Activated CD4-positive, alpha-beta memory T cell treated with anti-CD3 and anti-CD28 coated beads for 36 hours (primary cell): ENCODE results near the gene SLC10A7. TPM values are rescaled to one million over a fixed set of nuclear protein-coding genes. Genes with fewer than 3 reads are reported as not detected.

Source experiments
- CTCF ChIA-PET: fragments of 350-600 bp; sonication (Branson Sonifier 250); formaldehyde crosslinking; loops from one replicate; lab custom pipeline; 2021; ENCODE audit warnings: antibody characterized with exemption, inconsistent platforms; lab: Charles Lee
- POLR2A ChIA-PET: fragments of 350-600 bp; sonication (Branson Sonifier 250); formaldehyde crosslinking; loops from one replicate; lab custom pipeline; 2021; ENCODE audit warnings: antibody characterized with exemption; lab: Charles Lee
- DNase-seq: peaks from one replicate; pipeline ENCODE4 v3.0.0-alpha.2; 2020
- H3K27ac Mint-ChIP-seq: one replicate; pipeline ENCODE4 v1.8.0; 2021; ENCODE audit warnings: mixed read lengths
- H3K27me3 Mint-ChIP-seq: one replicate; pipeline ENCODE4 v1.8.0; 2021; ENCODE audit warnings: mixed read lengths
- H3K36me3 Mint-ChIP-seq: one replicate; pipeline ENCODE4 v1.8.0; 2021; ENCODE audit warnings: mixed read lengths
- H3K4me1 Mint-ChIP-seq: one replicate; pipeline ENCODE4 v1.8.0; 2021; ENCODE audit warnings: low read depth, mixed read lengths
- H3K4me3 Mint-ChIP-seq: one replicate; pipeline ENCODE4 v1.8.0; 2021; ENCODE audit warnings: mild to moderate bottlenecking, mixed read lengths
- H3K9me3 Mint-ChIP-seq: one replicate; pipeline ENCODE4 v1.8.0; 2021; ENCODE audit warnings: mixed read lengths
- intact Hi-C: fragments of 100-400 bp; cut with micrococcal nuclease; formaldehyde crosslinking; loops from one replicate; pipeline ENCODE4 v1.15.1; 2023
- total RNA-seq, 2 experiments: library from RNA; stranded (reverse); gene quantifications; one replicate each; pipeline ENCODE4 v1.2.3, GENCODE V29; 2021

SLC10A7 gene
- total RNA-seq, 2 experiments from 2014 or later: 10.9 to 14.7 TPM

GRCh38 chr4:146343199-146343598, 178.5 kb downstream of the SLC10A7 start:
- intact Hi-C loops: loop anchor here (2.0 to 10.0 kb wide), 4 partner anchors 112 to 1249 kb away; partner anchors contain the start of gene SLC10A7
- Mint-ChIP-seq H3K36me3 (no peaks in the 10 kb centered on the region), H3K4me1 (peaks cover 3% of the 10 kb centered on the region), H3K27ac (no peak overlapping the region), H3K4me3 (no peak overlapping the region), H3K27me3 (no peaks in the 10 kb centered on the region), H3K9me3 (no peaks in the 10 kb centered on the region)
- no peak for DNase-seq
- ChIA-PET POLR2A (no interaction called here), CTCF (interaction anchor here (0.6 to 6.2 kb wide), 9 partner anchors 13 to 1143 kb away, joined by 3 to 32 read pairs (median 4); no protein-coding TSS in a partner anchor)

GRCh38 chr4:146342600-146343192, 179.0 kb downstream of the SLC10A7 start:
- no peaks in the 10 kb centered on the region for H3K27me3 Mint-ChIP-seq
- peaks cover 3% of the 10 kb centered on the region for H3K4me1 Mint-ChIP-seq
- intact Hi-C loops: loop anchor here (1.0 to 10.0 kb wide), 5 partner anchors 112 to 1250 kb away; partner anchors contain the start of gene SLC10A7
- POLR2A ChIA-PET: no interaction called here
- no peak overlapping the region for H3K4me3 Mint-ChIP-seq
- no peak overlapping the region for H3K27ac Mint-ChIP-seq
- CTCF ChIA-PET: interaction anchor here (0.6 to 6.2 kb wide), 8 partner anchors 14 to 1144 kb away, joined by 3 to 32 read pairs (median 4); no protein-coding TSS in a partner anchor
- no peaks in the 10 kb centered on the region for H3K36me3 Mint-ChIP-seq
- peak; percentile 27 for DNase-seq
- H3K9me3 Mint-ChIP-seq: no peaks in the 10 kb centered on the region

GRCh38 chr4:146340798-146341197, 180.9 kb downstream of the SLC10A7 start:
- Mint-ChIP-seq H3K4me3 (no peak overlapping the region), H3K9me3 (no peaks in the 10 kb centered on the region), H3K36me3 (no peaks in the 10 kb centered on the region), H3K27me3 (no peaks in the 10 kb centered on the region), H3K4me1 (no peaks in the 10 kb centered on the region), H3K27ac (no peak overlapping the region)
- DNase-seq: no peak
- ChIA-PET POLR2A (no interaction called here), CTCF (interaction anchor here (1.2 to 6.2 kb wide), 3 partner anchors 559 to 756 kb away, joined by 5 to 32 read pairs (median 8); no protein-coding TSS in a partner anchor)
- intact Hi-C loops: loop anchor here (1.0 to 10.0 kb wide), 4 partner anchors 114 to 1252 kb away; no protein-coding TSS in a partner anchor

- CTCF ChIA-PET: interaction anchor here (1.5 kb wide), 1 partner anchor 759 kb away, joined by 6 read pairs; no protein-coding TSS in a partner anchor
- POLR2A ChIA-PET: interaction anchor here (0.5 kb wide), 1 partner anchor 1218 kb away, joined by 4 read pairs; no protein-coding TSS in a partner anchor
- Mint-ChIP-seq H3K9me3 (no peaks in the 10 kb centered on the region), H3K4me1 (no peaks in the 10 kb centered on the region), H3K27me3 (no peaks in the 10 kb centered on the region), H3K4me3 (no peak overlapping the region), H3K36me3 (no peaks in the 10 kb centered on the region), H3K27ac (no peak overlapping the region)
- intact Hi-C loops: no loop called here
- no peak for DNase-seq
Observed at GRCh38 chr4:146338512-146338911, 183.2 kb downstream of the SLC10A7 start.

GRCh38 chr4:146336410-146336807, 185.3 kb downstream of the SLC10A7 start:
- Mint-ChIP-seq H3K36me3 (no peaks in the 10 kb centered on the region), H3K4me3 (no peak overlapping the region), H3K4me1 (no peaks in the 10 kb centered on the region), H3K27ac (no peak overlapping the region), H3K27me3 (no peaks in the 10 kb centered on the region), H3K9me3 (no peaks in the 10 kb centered on the region)
- ChIA-PET CTCF (no interaction called here), POLR2A (no interaction called here)
- no peak for DNase-seq
- intact Hi-C loops: no loop called here

GRCh38 chr4:146335763-146336409, 185.9 kb downstream of the SLC10A7 start:
- no peaks in the 10 kb centered on the region for H3K4me1 Mint-ChIP-seq
- intact Hi-C loops: no loop called here
- H3K27ac Mint-ChIP-seq: no peak overlapping the region
- ChIA-PET CTCF (interaction anchor here (1.0 kb wide), 1 partner anchor 761 kb away, joined by 4 read pairs; no protein-coding TSS in a partner anchor), POLR2A (no interaction called here)
- H3K9me3 Mint-ChIP-seq: no peaks in the 10 kb centered on the region
- H3K36me3 Mint-ChIP-seq: no peaks in the 10 kb centered on the region
- H3K27me3 Mint-ChIP-seq: no peaks in the 10 kb centered on the region
- DNase-seq: no peak
- H3K4me3 Mint-ChIP-seq: no peak overlapping the region

- no peaks in the 10 kb centered on the region for H3K27me3 Mint-ChIP-seq
- no peaks in the 10 kb centered on the region for H3K4me1 Mint-ChIP-seq
- no peaks in the 10 kb centered on the region for H3K9me3 Mint-ChIP-seq
- DNase-seq: no peak
- H3K27ac Mint-ChIP-seq: no peak overlapping the region
- H3K4me3 Mint-ChIP-seq: no peak overlapping the region
- H3K36me3 Mint-ChIP-seq: no peaks in the 10 kb centered on the region
- intact Hi-C loops: no loop called here
- POLR2A ChIA-PET: no interaction called here
- CTCF ChIA-PET: interaction anchor here (1.0 kb wide), 1 partner anchor 762 kb away, joined by 4 read pairs; no protein-coding TSS in a partner anchor
Observed at GRCh38 chr4:146334862-146335449, 186.8 kb downstream of the SLC10A7 start.

GRCh38 chr4:146333895-146334262, 187.9 kb downstream of the SLC10A7 start:
- DNase-seq: no peak
- Mint-ChIP-seq H3K4me1 (no peaks in the 10 kb centered on the region), H3K9me3 (no peaks in the 10 kb centered on the region), H3K4me3 (no peak overlapping the region), H3K27ac (no peak overlapping the region), H3K36me3 (no peaks in the 10 kb centered on the region), H3K27me3 (no peaks in the 10 kb centered on the region)
- POLR2A ChIA-PET: no interaction called here
- CTCF ChIA-PET: interaction anchor here (1.4 kb wide), 1 partner anchor 763 kb away, joined by 4 read pairs; no protein-coding TSS in a partner anchor
- intact Hi-C loops: loop anchor here (1.0 kb wide), 1 partner anchor 91 kb away; no protein-coding TSS in a partner anchor

- Mint-ChIP-seq H3K4me3 (no peak overlapping the region), H3K9me3 (no peaks in the 10 kb centered on the region), H3K4me1 (no peaks in the 10 kb centered on the region), H3K27ac (no peak overlapping the region), H3K36me3 (no peaks in the 10 kb centered on the region), H3K27me3 (no peaks in the 10 kb centered on the region)
- CTCF ChIA-PET: interaction anchor here (1.4 kb wide), 1 partner anchor 764 kb away, joined by 4 read pairs; no protein-coding TSS in a partner anchor
- intact Hi-C loops: loop anchor here (1.0 kb wide), 1 partner anchor 90 kb away; no protein-coding TSS in a partner anchor
- POLR2A ChIA-PET: no interaction called here
- peak; percentile 37 for DNase-seq
Observed at GRCh38 chr4:146333187-146333894, 188.4 kb downstream of the SLC10A7 start.

- Mint-ChIP-seq H3K9me3 (no peaks in the 10 kb centered on the region), H3K4me3 (no peak overlapping the region), H3K36me3 (peaks cover 1% of the 10 kb centered on the region), H3K27me3 (no peaks in the 10 kb centered on the region), H3K4me1 (no peaks in the 10 kb centered on the region), H3K27ac (no peak overlapping the region)
- no peak for DNase-seq
- ChIA-PET POLR2A (no interaction called here), CTCF (no interaction called here)
- intact Hi-C loops: no loop called here
Observed at GRCh38 chr4:146330392-146330791, 191.3 kb downstream of the SLC10A7 start.

- H3K27me3 Mint-ChIP-seq: no peaks in the 10 kb centered on the region
- H3K36me3 Mint-ChIP-seq: peaks cover 13% of the 10 kb centered on the region
- peaks cover 5% of the 10 kb centered on the region for H3K9me3 Mint-ChIP-seq
- H3K4me3 Mint-ChIP-seq: no peak overlapping the region
- no peak overlapping the region for H3K27ac Mint-ChIP-seq
- H3K4me1 Mint-ChIP-seq: no peaks in the 10 kb centered on the region
- ChIA-PET POLR2A (no interaction called here), CTCF (interaction anchor here (0.6 kb wide), 1 partner anchor 254 kb away, joined by 4 read pairs; no protein-coding TSS in a partner anchor)
- no peak for DNase-seq
- intact Hi-C loops: no loop called here
Observed at GRCh38 chr4:146329050-146329716, 192.6 kb downstream of the SLC10A7 start.
